ENCODE measurements around the gene DOCK2. TPM values are rescaled to one million over a fixed set of nuclear protein-coding genes. Genes with fewer than 3 reads are reported as not detected.
"Not testable (repeated sequence)": the region's sequence is repeated elsewhere in the genome, so short reads cannot be mapped to it uniquely, and the experiment has no call there.

DOCK2 gene
- total RNA-seq, 1 donor from 2014 or later = 214 TPM

DNA sequence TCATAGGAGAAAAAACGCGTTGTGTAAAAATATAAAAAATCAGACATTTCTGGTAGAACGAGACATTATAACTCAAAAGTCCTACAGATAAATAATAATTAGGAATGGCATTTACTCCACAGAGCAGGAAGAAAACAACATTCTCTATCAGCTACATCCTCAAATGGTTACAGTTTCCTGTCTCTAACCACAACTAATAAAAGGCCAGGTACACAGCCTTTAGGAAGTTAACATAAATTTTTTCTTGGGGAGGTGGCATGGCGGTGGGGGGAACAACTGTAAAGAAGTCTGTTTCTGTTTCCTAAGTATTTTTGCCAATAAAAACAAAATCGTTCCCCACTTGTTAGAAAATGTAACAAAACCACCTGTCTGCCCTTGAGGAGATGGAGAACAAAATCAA is 298.7 kb downstream of the DOCK2 start:
- Mint-ChIP-seq H3K27me3 (ENCODE audit: insufficient read depth) (no peaks in the 10 kb centered on the region), H3K27ac (no peak overlapping the region), H3K4me3 (no peak overlapping the region), H3K4me1 (ENCODE audit: low read depth) (peaks cover 17% of the 10 kb centered on the region), H3K9me3 (no peaks in the 10 kb centered on the region), H3K36me3 (ENCODE audit: low read depth) (peaks cover 17% of the 10 kb centered on the region)
- intact Hi-C loops (cut with micrococcal nuclease) = no loop called here
- DNase-seq (ENCODE audit: low spot score) = no peak

GRCh38 chr5:169938439-169938838 is 301.4 kb downstream of the DOCK2 start:
- intact Hi-C loops (cut with micrococcal nuclease) = no loop called here
- H3K9me3 Mint-ChIP-seq = no peaks in the 10 kb centered on the region
- peaks cover 22% of the 10 kb centered on the region for H3K4me1 Mint-ChIP-seq (ENCODE audit: low read depth)
- peaks cover 15% of the 10 kb centered on the region for H3K36me3 Mint-ChIP-seq (ENCODE audit: low read depth)
- H3K4me3 Mint-ChIP-seq = no peak overlapping the region
- H3K27ac Mint-ChIP-seq = no peak overlapping the region
- no peaks in the 10 kb centered on the region for H3K27me3 Mint-ChIP-seq (ENCODE audit: insufficient read depth)
- no peak for DNase-seq (ENCODE audit: low spot score)

GRCh38 chr5:169939731-169940130 is 302.7 kb downstream of the DOCK2 start:
- H3K9me3 Mint-ChIP-seq = no peaks in the 10 kb centered on the region
- H3K27me3 Mint-ChIP-seq (ENCODE audit: insufficient read depth) = no peaks in the 10 kb centered on the region
- peaks cover 16% of the 10 kb centered on the region for H3K4me1 Mint-ChIP-seq (ENCODE audit: low read depth)
- peaks cover 13% of the 10 kb centered on the region for H3K36me3 Mint-ChIP-seq (ENCODE audit: low read depth)
- intact Hi-C loops (cut with micrococcal nuclease) = no loop called here
- DNase-seq (ENCODE audit: low spot score) = no peak
- no peak overlapping the region for H3K27ac Mint-ChIP-seq
- H3K4me3 Mint-ChIP-seq = no peak overlapping the region

DNA sequence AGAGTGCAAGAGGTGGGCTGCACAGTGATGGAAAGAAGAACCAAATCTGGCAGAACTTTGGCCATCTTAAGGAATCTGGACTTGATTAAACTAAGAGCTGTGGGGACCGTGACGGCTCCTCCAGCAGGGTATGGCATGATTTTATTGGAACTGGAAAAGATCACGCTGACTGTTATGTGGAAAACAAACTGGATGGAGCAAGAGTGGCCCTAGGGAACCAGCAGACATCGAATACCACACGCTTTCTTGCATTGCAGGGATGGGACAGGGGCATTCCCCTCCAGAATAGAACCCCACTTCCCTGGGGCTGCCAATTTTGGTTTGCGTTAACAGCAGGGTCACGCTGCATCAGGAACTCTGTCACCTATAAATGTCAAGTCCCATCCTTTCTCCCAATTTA is 304.5 kb downstream of the DOCK2 start:
- DNase-seq (ENCODE audit: low spot score) = no peak
- Mint-ChIP-seq H3K9me3 (no peaks in the 10 kb centered on the region), H3K27ac (no peak overlapping the region), H3K27me3 (ENCODE audit: insufficient read depth) (no peaks in the 10 kb centered on the region), H3K36me3 (ENCODE audit: low read depth) (peaks cover 7% of the 10 kb centered on the region), H3K4me3 (no peak overlapping the region), H3K4me1 (ENCODE audit: low read depth) (peaks cover 12% of the 10 kb centered on the region)
- intact Hi-C loops (cut with micrococcal nuclease) = no loop called here

DNA sequence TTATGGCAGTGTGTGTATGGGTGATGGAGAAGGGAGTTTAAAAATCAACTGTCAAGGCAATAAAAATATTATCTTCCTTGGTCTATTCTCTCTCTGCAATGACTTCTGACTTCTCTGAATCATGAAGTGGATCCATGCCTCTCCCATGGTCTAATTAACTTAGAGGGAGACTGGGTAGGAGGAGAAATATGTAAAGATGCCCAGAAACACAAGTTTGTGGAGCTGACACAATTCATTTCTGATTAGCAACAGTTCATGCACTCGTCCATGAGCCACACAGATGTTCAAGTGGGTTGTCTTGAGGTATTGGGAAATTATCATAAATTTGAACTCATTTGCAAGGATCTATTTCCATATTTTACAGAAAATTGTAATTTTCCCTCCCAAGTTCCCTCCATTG is 305.1 kb downstream of the DOCK2 start:
- intact Hi-C loops (cut with micrococcal nuclease) = no loop called here
- DNase-seq (ENCODE audit: low spot score) = no peak
- Mint-ChIP-seq H3K27me3 (ENCODE audit: insufficient read depth) (no peaks in the 10 kb centered on the region), H3K27ac (no peak overlapping the region), H3K9me3 (no peaks in the 10 kb centered on the region), H3K4me1 (ENCODE audit: low read depth) (peaks cover 12% of the 10 kb centered on the region), H3K4me3 (no peak overlapping the region), H3K36me3 (ENCODE audit: low read depth) (peaks cover 7% of the 10 kb centered on the region)

DNA sequence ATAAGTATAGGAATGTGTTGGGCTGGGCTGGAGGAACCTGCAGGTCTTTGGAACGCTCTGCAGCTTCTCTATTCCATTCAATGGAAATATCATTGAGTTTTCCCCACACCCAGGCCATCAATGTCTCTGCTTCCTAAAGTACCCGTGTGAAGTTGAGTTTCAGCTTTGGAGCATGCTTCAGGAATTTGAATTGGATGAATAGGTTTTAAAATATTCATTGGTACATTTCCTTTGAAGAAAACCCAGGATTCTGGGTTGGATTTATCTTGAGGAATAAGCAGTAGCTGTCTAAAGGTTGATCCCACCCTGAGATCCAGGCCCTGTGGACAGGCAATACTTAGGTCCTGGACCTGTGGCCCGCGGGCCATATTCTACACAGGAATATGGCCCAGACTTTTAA is 306.0 kb downstream of the DOCK2 start:
- DNase-seq (ENCODE audit: low spot score) = no peak
- H3K27me3 Mint-ChIP-seq (ENCODE audit: insufficient read depth) = no peaks in the 10 kb centered on the region
- H3K36me3 Mint-ChIP-seq (ENCODE audit: low read depth) = peaks cover 7% of the 10 kb centered on the region
- peaks cover 12% of the 10 kb centered on the region for H3K4me1 Mint-ChIP-seq (ENCODE audit: low read depth)
- intact Hi-C loops (cut with micrococcal nuclease) = no loop called here
- no peak overlapping the region for H3K4me3 Mint-ChIP-seq
- no peak overlapping the region for H3K27ac Mint-ChIP-seq
- no peaks in the 10 kb centered on the region for H3K9me3 Mint-ChIP-seq

GRCh38 chr5:169944115-169944514 is 307.0 kb downstream of the DOCK2 start:
- no peak overlapping the region for H3K27ac Mint-ChIP-seq
- peaks cover 12% of the 10 kb centered on the region for H3K4me1 Mint-ChIP-seq (ENCODE audit: low read depth)
- peaks cover 9% of the 10 kb centered on the region for H3K36me3 Mint-ChIP-seq (ENCODE audit: low read depth)
- peaks cover 2% of the 10 kb centered on the region for H3K9me3 Mint-ChIP-seq
- H3K27me3 Mint-ChIP-seq (ENCODE audit: insufficient read depth) = no peaks in the 10 kb centered on the region
- no peak overlapping the region for H3K4me3 Mint-ChIP-seq
- intact Hi-C loops (cut with micrococcal nuclease) = no loop called here
- no peak for DNase-seq (ENCODE audit: low spot score)

GRCh38 chr5:169944922-169945680 is 308.0 kb downstream of the DOCK2 start:
- intact Hi-C loops (cut with micrococcal nuclease) = no loop called here
- Mint-ChIP-seq H3K4me3 (no peak overlapping the region), H3K27me3 (ENCODE audit: insufficient read depth) (no peaks in the 10 kb centered on the region), H3K36me3 (ENCODE audit: low read depth) (peaks cover 14% of the 10 kb centered on the region), H3K4me1 (ENCODE audit: low read depth) (peaks cover 12% of the 10 kb centered on the region), H3K27ac (peak overlapping the region; percentile 43), H3K9me3 (peaks cover 6% of the 10 kb centered on the region)
- no peak for DNase-seq (ENCODE audit: low spot score)

- DNase-seq (ENCODE audit: low spot score) = no peak
- Mint-ChIP-seq H3K27me3 (ENCODE audit: insufficient read depth) (no peaks in the 10 kb centered on the region), H3K9me3 (peaks cover 6% of the 10 kb centered on the region), H3K4me3 (no peak overlapping the region), H3K4me1 (ENCODE audit: low read depth) (peaks cover 12% of the 10 kb centered on the region), H3K36me3 (ENCODE audit: low read depth) (peaks cover 18% of the 10 kb centered on the region), H3K27ac (no peak overlapping the region)
- intact Hi-C loops (cut with micrococcal nuclease) = no loop called here
Observed at GRCh38 chr5:169945831-169946261, 308.8 kb downstream of the DOCK2 start.

DNA sequence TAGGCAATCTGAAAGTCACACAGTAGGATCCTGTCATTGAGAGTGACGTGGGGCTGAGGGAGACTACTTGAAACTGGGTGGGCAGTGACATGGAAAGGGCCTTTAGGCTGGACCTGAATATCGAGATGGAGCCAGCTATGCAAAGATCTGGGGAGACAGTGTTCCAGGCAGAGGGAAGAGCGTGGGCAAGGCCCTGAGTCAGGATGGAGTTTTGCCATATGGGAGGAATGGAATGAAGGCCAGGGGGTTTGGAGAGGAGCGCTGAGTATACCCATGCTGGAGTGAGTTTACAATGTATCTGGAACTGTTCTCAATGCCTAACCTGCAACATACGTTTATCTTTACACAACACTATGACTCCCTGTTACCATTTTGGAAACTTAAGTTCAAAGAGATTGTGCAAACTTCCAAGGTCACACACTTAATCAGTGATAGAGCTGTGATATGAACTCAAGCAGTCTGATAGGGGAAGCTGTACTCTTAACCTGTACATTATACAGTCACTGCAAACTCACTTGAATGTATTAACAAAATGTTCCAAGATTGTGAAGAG is 309.7 kb downstream of the DOCK2 start:
- H3K4me1 Mint-ChIP-seq (ENCODE audit: low read depth) = peaks cover 11% of the 10 kb centered on the region
- intact Hi-C loops (cut with micrococcal nuclease) = no loop called here
- H3K27ac Mint-ChIP-seq = no peak overlapping the region
- no peaks in the 10 kb centered on the region for H3K27me3 Mint-ChIP-seq (ENCODE audit: insufficient read depth)
- peaks cover 6% of the 10 kb centered on the region for H3K9me3 Mint-ChIP-seq
- no peak overlapping the region for H3K4me3 Mint-ChIP-seq
- peaks cover 25% of the 10 kb centered on the region for H3K36me3 Mint-ChIP-seq (ENCODE audit: low read depth)
- no peak for DNase-seq (ENCODE audit: low spot score)

DNA sequence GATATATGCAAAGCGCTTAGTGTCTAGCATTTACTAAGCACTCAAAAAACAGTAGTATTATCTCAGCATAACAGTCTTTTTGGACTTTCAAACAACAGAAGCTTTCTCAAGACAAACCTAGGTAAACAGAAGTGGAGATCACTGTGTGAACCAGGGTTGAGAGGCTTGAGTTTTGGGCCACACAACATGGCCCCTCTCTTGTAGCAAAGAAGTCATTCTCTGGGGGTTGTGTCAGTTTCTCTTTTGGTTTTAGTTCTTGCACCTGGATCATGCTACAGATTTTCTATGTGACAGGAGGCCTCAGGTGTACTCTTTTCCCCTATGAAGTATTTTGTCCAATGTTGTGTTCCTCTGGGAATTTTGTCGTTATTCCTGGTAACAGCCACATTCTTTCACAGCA is 313.3 kb downstream of the DOCK2 start:
- Mint-ChIP-seq H3K9me3 (peaks cover 6% of the 10 kb centered on the region), H3K27ac (no peak overlapping the region), H3K4me1 (ENCODE audit: low read depth) (peaks cover 7% of the 10 kb centered on the region), H3K4me3 (no peak overlapping the region), H3K27me3 (ENCODE audit: insufficient read depth) (no peaks in the 10 kb centered on the region), H3K36me3 (ENCODE audit: low read depth) (peaks cover 30% of the 10 kb centered on the region)
- intact Hi-C loops (cut with micrococcal nuclease) = no loop called here
- DNase-seq (ENCODE audit: low spot score) = no peak

DNA sequence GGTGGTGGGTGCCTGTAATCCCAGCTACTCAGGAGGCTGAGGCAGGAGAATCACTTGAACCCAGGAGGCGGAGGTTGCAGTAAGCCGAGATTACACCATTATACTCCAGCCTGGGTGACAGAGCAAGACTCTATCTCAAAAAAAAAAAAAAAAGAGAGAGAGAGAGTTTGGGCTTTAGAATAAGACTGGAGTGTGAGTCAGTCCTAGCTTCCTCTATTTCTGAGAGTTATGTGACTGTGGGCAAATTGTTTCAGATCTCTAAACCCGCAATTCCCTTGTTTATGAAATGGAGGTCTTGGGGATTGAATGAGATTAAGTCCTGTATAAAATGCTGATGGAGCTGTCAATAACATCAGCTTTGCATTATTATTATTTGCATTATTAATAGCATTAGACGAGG is 316.1 kb downstream of the DOCK2 start:
- intact Hi-C loops (cut with micrococcal nuclease); H3K27me3 Mint-ChIP-seq (ENCODE audit: insufficient read depth); DNase-seq (ENCODE audit: low spot score); H3K9me3 Mint-ChIP-seq; H3K4me3 Mint-ChIP-seq; H3K27ac Mint-ChIP-seq; H3K4me1 Mint-ChIP-seq (ENCODE audit: low read depth): not testable (repeated sequence)
- H3K36me3 Mint-ChIP-seq (ENCODE audit: low read depth) = peaks cover 30% of the 10 kb centered on the region

GRCh38 chr5:169954786-169955185 is 317.7 kb downstream of the DOCK2 start:
- H3K27me3 Mint-ChIP-seq (ENCODE audit: insufficient read depth) = no peaks in the 10 kb centered on the region
- no peaks in the 10 kb centered on the region for H3K4me1 Mint-ChIP-seq (ENCODE audit: low read depth)
- no peak overlapping the region for H3K27ac Mint-ChIP-seq
- intact Hi-C loops (cut with micrococcal nuclease) = no loop called here
- H3K9me3 Mint-ChIP-seq = no peaks in the 10 kb centered on the region
- no peak overlapping the region for H3K4me3 Mint-ChIP-seq
- DNase-seq (ENCODE audit: low spot score) = no peak
- H3K36me3 Mint-ChIP-seq (ENCODE audit: low read depth) = peaks cover 24% of the 10 kb centered on the region
